Measurements from ENCODE around the gene KXD1.

DNA sequence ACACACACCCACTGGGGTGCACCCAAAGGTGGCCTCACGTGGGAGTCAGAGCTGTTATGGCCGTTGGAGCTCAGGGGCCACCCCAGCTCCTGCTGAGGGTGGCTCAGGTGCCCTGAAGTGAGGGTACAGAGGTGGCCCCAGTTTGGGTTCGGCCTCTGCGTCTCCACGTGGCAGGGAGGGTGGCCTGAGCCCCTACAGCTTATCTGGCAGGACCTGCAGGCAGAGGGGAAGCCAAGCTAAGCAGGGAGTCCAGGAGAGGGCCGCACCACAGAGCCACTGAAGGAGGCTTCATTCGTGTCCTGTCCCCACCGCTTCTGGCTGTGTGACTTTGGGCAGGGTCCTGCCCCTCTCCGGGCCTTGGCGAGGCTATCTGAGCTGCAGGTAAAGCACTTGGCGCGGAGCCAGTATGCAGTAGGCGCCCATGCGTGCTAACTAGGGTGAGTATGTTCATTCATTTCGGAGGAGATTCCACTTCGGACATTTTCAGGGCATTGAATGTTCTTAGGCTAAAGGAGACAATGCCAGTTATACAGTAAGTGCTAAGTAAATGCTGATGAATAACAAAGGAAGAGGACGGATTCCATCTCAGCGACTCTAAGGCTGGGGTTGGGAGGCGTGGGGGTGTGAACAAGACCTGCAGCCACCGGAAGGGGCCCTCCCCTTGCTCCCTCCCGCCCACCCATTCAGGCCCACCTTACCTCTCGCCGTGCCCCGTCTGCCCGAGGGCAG lies 35.9 kb downstream of the KXD1 start:
- TF ChIP-seq, protein P1, sequence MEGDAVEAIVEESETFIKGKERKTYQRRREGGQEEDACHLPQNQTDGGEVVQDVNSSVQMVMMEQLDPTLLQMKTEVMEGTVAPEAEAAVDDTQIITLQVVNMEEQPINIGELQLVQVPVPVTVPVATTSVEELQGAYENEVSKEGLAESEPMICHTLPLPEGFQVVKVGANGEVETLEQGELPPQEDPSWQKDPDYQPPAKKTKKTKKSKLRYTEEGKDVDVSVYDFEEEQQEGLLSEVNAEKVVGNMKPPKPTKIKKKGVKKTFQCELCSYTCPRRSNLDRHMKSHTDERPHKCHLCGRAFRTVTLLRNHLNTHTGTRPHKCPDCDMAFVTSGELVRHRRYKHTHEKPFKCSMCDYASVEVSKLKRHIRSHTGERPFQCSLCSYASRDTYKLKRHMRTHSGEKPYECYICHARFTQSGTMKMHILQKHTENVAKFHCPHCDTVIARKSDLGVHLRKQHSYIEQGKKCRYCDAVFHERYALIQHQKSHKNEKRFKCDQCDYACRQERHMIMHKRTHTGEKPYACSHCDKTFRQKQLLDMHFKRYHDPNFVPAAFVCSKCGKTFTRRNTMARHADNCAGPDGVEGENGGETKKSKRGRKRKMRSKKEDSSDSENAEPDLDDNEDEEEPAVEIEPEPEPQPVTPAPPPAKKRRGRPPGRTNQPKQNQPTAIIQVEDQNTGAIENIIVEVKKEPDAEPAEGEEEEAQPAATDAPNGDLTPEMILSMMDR (conservative IDR thresholded peaks at IDR 0.05 in 1 of 2, IDR thresholded peaks at IDR 0.05 in 1 of 2; ENCODE audit: low read depth in 1 of 2, low read length in 2 of 2), result no peak
- no peak for TF ChIP-seq EZH2 (IDR thresholded peaks at IDR 0.05; ENCODE audit: low read length, missing control alignments)
